ENCODE data around the gene SYNPR. TPM values are rescaled to one million over a fixed set of nuclear protein-coding genes. Genes with fewer than 3 reads are reported as not detected.

SYNPR gene
- total RNA-seq, 1 donor from 2014 or later, result not detected

DNA sequence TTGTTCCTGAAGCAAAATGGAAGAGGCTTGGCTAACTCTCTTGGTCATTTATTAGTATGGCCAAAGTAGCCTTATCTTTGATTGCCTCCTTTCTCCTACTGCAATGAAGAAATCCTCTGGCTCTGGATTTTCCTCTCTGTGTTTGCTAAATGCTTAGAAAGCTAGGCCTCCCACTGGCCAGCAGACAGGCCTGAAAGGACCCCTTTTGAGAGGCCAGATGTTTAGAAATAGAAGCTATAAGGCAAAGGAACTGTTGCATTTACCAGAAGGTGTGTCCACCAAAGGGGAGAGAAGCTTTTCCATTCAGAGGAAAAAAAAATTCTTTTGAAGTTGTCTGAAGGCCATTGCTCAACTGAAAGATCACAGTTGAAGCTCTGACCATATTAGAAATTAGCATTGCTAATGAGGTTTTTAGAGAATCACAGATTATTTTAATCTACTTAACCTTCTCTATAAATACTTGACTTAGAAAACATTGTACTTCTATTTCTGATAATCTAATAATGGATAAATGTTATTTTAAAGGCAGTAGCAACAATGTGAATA is 160.8 kb downstream of the SYNPR start:
- no peak overlapping the region for H3K4me3 Mint-ChIP-seq (ENCODE audit: unreplicated experiment)
- H3K9me3 Mint-ChIP-seq (ENCODE audit: unreplicated experiment), result no peaks in the 10 kb centered on the region
- no peak overlapping the region for H3K27ac Mint-ChIP-seq (ENCODE audit: unreplicated experiment)
- no peak for DNase-seq (ENCODE audit: extremely low spot score, unreplicated experiment)
- H3K4me1 Mint-ChIP-seq (ENCODE audit: unreplicated experiment), result no peaks in the 10 kb centered on the region
- no peaks in the 10 kb centered on the region for H3K27me3 Mint-ChIP-seq (ENCODE audit: unreplicated experiment)
- no peaks in the 10 kb centered on the region for H3K36me3 Mint-ChIP-seq (ENCODE audit: unreplicated experiment)
- TF ChIP-seq, protein P1, sequence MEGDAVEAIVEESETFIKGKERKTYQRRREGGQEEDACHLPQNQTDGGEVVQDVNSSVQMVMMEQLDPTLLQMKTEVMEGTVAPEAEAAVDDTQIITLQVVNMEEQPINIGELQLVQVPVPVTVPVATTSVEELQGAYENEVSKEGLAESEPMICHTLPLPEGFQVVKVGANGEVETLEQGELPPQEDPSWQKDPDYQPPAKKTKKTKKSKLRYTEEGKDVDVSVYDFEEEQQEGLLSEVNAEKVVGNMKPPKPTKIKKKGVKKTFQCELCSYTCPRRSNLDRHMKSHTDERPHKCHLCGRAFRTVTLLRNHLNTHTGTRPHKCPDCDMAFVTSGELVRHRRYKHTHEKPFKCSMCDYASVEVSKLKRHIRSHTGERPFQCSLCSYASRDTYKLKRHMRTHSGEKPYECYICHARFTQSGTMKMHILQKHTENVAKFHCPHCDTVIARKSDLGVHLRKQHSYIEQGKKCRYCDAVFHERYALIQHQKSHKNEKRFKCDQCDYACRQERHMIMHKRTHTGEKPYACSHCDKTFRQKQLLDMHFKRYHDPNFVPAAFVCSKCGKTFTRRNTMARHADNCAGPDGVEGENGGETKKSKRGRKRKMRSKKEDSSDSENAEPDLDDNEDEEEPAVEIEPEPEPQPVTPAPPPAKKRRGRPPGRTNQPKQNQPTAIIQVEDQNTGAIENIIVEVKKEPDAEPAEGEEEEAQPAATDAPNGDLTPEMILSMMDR (IDR thresholded peaks at IDR 0.05), result no peak

DNA sequence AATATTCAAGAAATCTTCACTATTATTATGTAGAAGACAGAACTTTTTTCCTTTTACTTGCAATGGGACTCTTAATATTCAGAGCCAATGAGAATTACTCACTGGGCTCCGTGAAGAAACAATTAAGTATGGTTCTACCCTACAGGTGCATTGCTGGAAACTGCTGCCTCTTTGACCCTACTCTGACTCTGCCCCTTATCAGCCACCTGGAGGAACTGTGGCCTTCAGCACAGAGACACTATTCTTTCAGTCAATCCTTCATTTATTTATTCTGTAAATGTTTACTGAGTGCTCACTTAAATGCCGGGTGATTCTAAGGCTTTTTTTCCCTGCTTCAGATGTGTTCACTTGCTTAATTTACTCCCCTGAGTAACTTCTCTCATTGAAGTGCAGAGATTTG is 163.2 kb downstream of the SYNPR start:
- TF ChIP-seq, protein P1 (IDR thresholded peaks at IDR 0.05), result no peak
- no peak overlapping the region for H3K27ac Mint-ChIP-seq (ENCODE audit: unreplicated experiment)
- no peaks in the 10 kb centered on the region for H3K4me1 Mint-ChIP-seq (ENCODE audit: unreplicated experiment)
- H3K9me3 Mint-ChIP-seq (ENCODE audit: unreplicated experiment), result no peaks in the 10 kb centered on the region
- DNase-seq (ENCODE audit: extremely low spot score, unreplicated experiment), result no peak
- H3K27me3 Mint-ChIP-seq (ENCODE audit: unreplicated experiment), result no peaks in the 10 kb centered on the region
- no peak overlapping the region for H3K4me3 Mint-ChIP-seq (ENCODE audit: unreplicated experiment)
- no peaks in the 10 kb centered on the region for H3K36me3 Mint-ChIP-seq (ENCODE audit: unreplicated experiment)

DNA sequence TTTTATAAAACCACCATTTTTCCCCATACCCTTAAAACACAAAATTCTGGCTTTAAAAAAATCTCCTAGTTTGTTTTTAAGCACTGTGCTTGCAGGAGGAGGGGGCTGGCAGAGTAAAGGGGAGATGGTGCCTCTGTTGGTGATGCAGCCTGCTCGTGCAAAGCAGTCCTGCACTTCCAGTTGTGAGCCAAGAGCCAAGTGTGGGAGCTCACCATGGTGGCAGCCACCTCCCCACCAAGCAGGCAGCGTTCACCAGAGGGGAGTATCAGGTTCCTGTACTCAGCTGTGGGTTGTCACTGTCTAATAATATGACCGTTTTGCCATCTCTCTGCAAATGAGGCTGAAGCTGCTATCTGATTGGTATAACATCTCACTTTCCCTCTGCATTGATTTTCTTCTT is 164.8 kb downstream of the SYNPR start:
- H3K9me3 Mint-ChIP-seq (ENCODE audit: unreplicated experiment), result no peaks in the 10 kb centered on the region
- no peaks in the 10 kb centered on the region for H3K36me3 Mint-ChIP-seq (ENCODE audit: unreplicated experiment)
- H3K4me3 Mint-ChIP-seq (ENCODE audit: unreplicated experiment), result no peak overlapping the region
- no peak overlapping the region for H3K27ac Mint-ChIP-seq (ENCODE audit: unreplicated experiment)
- no peak for DNase-seq (ENCODE audit: extremely low spot score, unreplicated experiment)
- TF ChIP-seq, protein P1 (IDR thresholded peaks at IDR 0.05), result no peak
- no peaks in the 10 kb centered on the region for H3K4me1 Mint-ChIP-seq (ENCODE audit: unreplicated experiment)
- no peaks in the 10 kb centered on the region for H3K27me3 Mint-ChIP-seq (ENCODE audit: unreplicated experiment)

DNA sequence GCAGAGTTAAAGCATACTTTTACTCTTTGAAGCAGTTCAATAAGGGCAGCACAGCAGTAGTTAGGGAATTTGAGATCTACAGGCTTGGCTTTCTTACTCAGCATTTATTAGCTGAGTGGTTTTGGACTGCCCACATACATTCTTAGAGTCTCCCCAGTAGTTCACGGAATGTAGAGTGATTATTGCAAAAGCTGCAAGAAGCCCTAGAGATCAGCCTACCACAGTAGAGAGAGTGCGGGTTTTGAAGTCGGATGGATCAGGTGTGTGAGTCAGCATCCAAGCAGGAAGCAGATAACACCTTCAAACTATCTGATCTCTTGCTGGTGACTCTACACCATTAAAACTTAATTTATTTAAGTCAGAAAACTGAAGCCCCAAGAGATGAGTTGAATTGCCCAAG is 171.9 kb downstream of the SYNPR start:
- TF ChIP-seq, protein P1 (IDR thresholded peaks at IDR 0.05), result no peak
- H3K27ac Mint-ChIP-seq (ENCODE audit: unreplicated experiment), result no peak overlapping the region
- H3K4me3 Mint-ChIP-seq (ENCODE audit: unreplicated experiment), result no peak overlapping the region
- no peaks in the 10 kb centered on the region for H3K9me3 Mint-ChIP-seq (ENCODE audit: unreplicated experiment)
- no peaks in the 10 kb centered on the region for H3K4me1 Mint-ChIP-seq (ENCODE audit: unreplicated experiment)
- no peaks in the 10 kb centered on the region for H3K36me3 Mint-ChIP-seq (ENCODE audit: unreplicated experiment)
- H3K27me3 Mint-ChIP-seq (ENCODE audit: unreplicated experiment), result no peaks in the 10 kb centered on the region
- DNase-seq (ENCODE audit: extremely low spot score, unreplicated experiment), result no peak

DNA sequence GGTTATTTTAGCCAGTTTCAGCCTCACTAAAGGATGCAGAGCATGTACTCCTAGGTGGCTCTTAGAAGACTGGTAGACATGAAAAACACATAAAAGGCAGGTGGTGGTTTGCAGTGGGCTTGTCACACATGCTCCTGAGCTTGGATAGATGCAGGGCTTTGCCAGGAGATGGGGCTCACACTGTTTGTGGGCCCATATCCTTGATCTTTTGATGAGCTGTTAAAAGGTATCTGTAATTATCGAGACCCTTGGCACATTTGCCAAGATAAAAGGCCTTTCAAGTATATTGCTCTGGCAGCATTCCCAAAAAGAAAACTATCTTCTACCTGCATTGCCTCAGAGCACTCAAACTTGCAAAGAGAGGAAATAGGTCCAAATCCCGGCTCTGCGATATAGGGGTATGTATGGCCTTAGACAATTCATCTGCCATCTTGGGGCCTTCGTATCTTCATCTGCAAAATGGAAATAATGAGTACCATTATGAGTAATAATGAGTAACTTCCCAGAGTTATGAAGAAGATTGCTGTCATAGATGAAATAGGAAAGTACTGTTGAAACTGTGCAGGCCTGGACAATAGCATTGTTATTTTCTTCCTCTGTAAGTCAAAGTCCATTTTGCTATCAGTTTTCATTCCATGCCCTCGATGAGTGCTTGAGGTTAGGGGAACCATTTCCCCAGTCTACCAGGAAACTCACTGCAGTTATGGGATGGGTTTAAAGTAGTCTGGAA is 172.7 kb downstream of the SYNPR start:
- no peak overlapping the region for H3K4me3 Mint-ChIP-seq (ENCODE audit: unreplicated experiment)
- H3K36me3 Mint-ChIP-seq (ENCODE audit: unreplicated experiment), result no peaks in the 10 kb centered on the region
- TF ChIP-seq, protein P1 (IDR thresholded peaks at IDR 0.05), result no peak
- H3K27ac Mint-ChIP-seq (ENCODE audit: unreplicated experiment), result no peak overlapping the region
- H3K9me3 Mint-ChIP-seq (ENCODE audit: unreplicated experiment), result no peaks in the 10 kb centered on the region
- H3K27me3 Mint-ChIP-seq (ENCODE audit: unreplicated experiment), result no peaks in the 10 kb centered on the region
- no peak for DNase-seq (ENCODE audit: extremely low spot score, unreplicated experiment)
- H3K4me1 Mint-ChIP-seq (ENCODE audit: unreplicated experiment), result no peaks in the 10 kb centered on the region

Measured in osteocyte (in vitro differentiated cells).